CD4-positive, alpha-beta memory T cell (primary cell): ENCODE measurements around the gene MAD1L1. TPM values are rescaled to one million over a fixed set of nuclear protein-coding genes. Genes with fewer than 3 reads are reported as not detected.
"Not testable (repeated sequence)": the region's sequence is repeated elsewhere in the genome, so short reads cannot be mapped to it uniquely, and the experiment has no call there.

Source experiments
- CTCF ChIA-PET: fragments of 350-600 bp; sonication (Branson Sonifier 250); formaldehyde crosslinking; loops from one replicate; lab custom pipeline; 2021; ENCODE audit warnings: inconsistent platforms; ENCODE audit not compliant: partially characterized antibody; lab: Charles Lee
- POLR2A ChIA-PET: fragments of 350-600 bp; sonication (Branson Sonifier 250); formaldehyde crosslinking; loops from one replicate; lab custom pipeline; 2021; ENCODE audit not compliant: partially characterized antibody; lab: Charles Lee
- DNase-seq, 5 donors: peaks; one replicate each; pipeline versions ENCODE4 v3.0.0 to v3.0.0-alpha.2; 2020 to 2022; ENCODE audit warnings: mixed read lengths in 1 of 5
- H3K27ac ChIP-seq: one replicate; pipeline ENCODE4 v1.7.0; 2013; ENCODE audit warnings: low read depth, low read length
- H3K27me3 ChIP-seq: 2 replicates; pipeline ENCODE4 v1.7.0; 2013; ENCODE audit warnings: mild to moderate bottlenecking, low read length, moderate library complexity; ENCODE audit not compliant: insufficient read depth
- H3K36me3 ChIP-seq: 2 replicates; pipeline ENCODE4 v1.7.0; 2013; ENCODE audit warnings: mild to moderate bottlenecking, low read length, moderate library complexity; ENCODE audit not compliant: insufficient read depth
- H3K4me1 ChIP-seq: 2 replicates; pipeline ENCODE4 v1.7.0; 2013; ENCODE audit warnings: mild to moderate bottlenecking, low read length, moderate library complexity; ENCODE audit not compliant: insufficient read depth
- H3K4me3 ChIP-seq, 2 donors: one replicate each; pipeline ENCODE4 v1.7.0; 2013; ENCODE audit warnings: low read length in 2 of 2, mild to moderate bottlenecking in 1 of 2
- H3K9me3 ChIP-seq, 2 donors: one replicate each; pipeline ENCODE4 v1.7.0; 2013; ENCODE audit warnings: low read length in 2 of 2, control low read depth in 1 of 2; ENCODE audit not compliant: control insufficient read depth in 1 of 2
- H3K27ac Mint-ChIP-seq, 7 donors: one replicate each; pipeline ENCODE4 v1.8.0; 2020 to 2021; ENCODE audit warnings: mixed read lengths in 7 of 7, mild to moderate bottlenecking in 6 of 7, inconsistent platforms in 3 of 7, moderate library complexity in 3 of 7
- H3K27me3 Mint-ChIP-seq, 2 donors: one replicate each; pipeline ENCODE4 v1.8.0; 2020 to 2021; ENCODE audit warnings: mixed read lengths in 2 of 2
- H3K36me3 Mint-ChIP-seq, 2 donors: one replicate each; pipeline ENCODE4 v1.8.0; 2020 to 2021; ENCODE audit warnings: mixed read lengths in 2 of 2, inconsistent platforms in 1 of 2, mild to moderate bottlenecking in 1 of 2
- H3K4me1 Mint-ChIP-seq, 4 donors: one replicate each; pipeline ENCODE4 v1.8.0; 2020 to 2021; ENCODE audit warnings: mixed read lengths in 4 of 4, mild to moderate bottlenecking in 1 of 4
- H3K4me3 Mint-ChIP-seq, 8 donors: one replicate each; pipeline ENCODE4 v1.8.0; 2020 to 2021; ENCODE audit warnings: mixed read lengths in 8 of 8, mild to moderate bottlenecking in 7 of 8, moderate library complexity in 6 of 8, inconsistent platforms in 3 of 8
- H3K9me3 Mint-ChIP-seq, 8 donors: one replicate each; pipeline ENCODE4 v1.8.0; 2020 to 2021; ENCODE audit warnings: mixed read lengths in 8 of 8, mild to moderate bottlenecking in 5 of 8, inconsistent platforms in 3 of 8, moderate library complexity in 1 of 8
- intact Hi-C: fragments of 100-400 bp; cut with micrococcal nuclease; formaldehyde crosslinking; loops from one replicate; pipeline ENCODE4 v1.15.1; 2023
- polyA plus RNA-seq, 2 donors: library from polyadenylated mRNA; unstranded; fragments of 300-500 nt; fragmentation: Illumina TruSeq; gene quantifications; one replicate each; pipeline ENCODE4 v1.2.3, GENCODE V29; 2021
- total RNA-seq, 2 experiments: library from RNA; stranded (reverse); gene quantifications; one replicate each; pipeline ENCODE4 v1.2.3, GENCODE V29; 2021

The MAD1L1 gene
- total and polyA plus RNA-seq, 4 experiments from 2014 or later, result 89.9 to 132 (median 110) TPM

DNA sequence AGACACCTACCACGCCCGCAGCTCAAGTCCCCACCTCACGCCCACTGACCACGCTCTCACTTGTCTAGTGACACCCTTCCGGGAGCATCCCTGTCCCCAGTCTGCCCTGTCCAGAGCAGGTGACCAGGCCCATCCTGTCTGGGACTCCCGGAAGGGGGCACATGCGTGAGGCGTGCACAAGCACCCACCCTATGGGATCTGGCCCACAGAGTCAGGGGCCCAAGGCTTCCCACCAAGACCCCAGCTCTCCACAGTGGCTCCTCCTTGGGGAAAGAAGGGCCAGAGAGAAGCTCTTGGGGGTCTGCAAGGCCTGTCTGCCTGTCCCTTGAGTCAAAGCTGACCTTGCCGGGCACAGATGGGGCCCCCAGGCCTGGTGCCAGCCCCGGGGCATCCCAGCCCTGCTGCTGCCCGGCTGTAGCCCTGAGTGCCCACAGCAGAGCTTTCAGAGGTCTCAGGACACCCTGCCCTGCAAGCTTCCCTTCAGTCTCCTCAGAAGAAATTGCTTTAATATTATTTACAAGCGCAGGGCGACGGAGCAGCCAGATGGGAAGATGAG is 367.7 kb downstream of the MAD1L1 start:
- Histone ChIP-seq H3K4me1 (no peaks in the 10 kb centered on the region), H3K4me3 (no peak overlapping the region), H3K36me3 (peaks cover 2% of the 10 kb centered on the region), H3K9me3 (no peaks in the 10 kb centered on the region), H3K27me3 (no peaks in the 10 kb centered on the region), H3K27ac (no peak overlapping the region)
- Mint-ChIP-seq H3K9me3 (no peaks in the 10 kb centered on the region), H3K4me3 (no peak overlapping the region), H3K4me1 (peaks cover 0 to 10% (median 4%) of the 10 kb centered on the region in 4 donors), H3K27me3 (no peaks in the 10 kb centered on the region), H3K36me3 (peaks cover 4 to 7% of the 10 kb centered on the region in 2 donors), H3K27ac (peak overlapping the region in 1 of 7 donors; percentile 75)
- POLR2A ChIA-PET, result no interaction called here
- intact Hi-C loops, result no loop called here
- DNase-seq, result no peak
- CTCF ChIA-PET, result no interaction called here

DNA sequence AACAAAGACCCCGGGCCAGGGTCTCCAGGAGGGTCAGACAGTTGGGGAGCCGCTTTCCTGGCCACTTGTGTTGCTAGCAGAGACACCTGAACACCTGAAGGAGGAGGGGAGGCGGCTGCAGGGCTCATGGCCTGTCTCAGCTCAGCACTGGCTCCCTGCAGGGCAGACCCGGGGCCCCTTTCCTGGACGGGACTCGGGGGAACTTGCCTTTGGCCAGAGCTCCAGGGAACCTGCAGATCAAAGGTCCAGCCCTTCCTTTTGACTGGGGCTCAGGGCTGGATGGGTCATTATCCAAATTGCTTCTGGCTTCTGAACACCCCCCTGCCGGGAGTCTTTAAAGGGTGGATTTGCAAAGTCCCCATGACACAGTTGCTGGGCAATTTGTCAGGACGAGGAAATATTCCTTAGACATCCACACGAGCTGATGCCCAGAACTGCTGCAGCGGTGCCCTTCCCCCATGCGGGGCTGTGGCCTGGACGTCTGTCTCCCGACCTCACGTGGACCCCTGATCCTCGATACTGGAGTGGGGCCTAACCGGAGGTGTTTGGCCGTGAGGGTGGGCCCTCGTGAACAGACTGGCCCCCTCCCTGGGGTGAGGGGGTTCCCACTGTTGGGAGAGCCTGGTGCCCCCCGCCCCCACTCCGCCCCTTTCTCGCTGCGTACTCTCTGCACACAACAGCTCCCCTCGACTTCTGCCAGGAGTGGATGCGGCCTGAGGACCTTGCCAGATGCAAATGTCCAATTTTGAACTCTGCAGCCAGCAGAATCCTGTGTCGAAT is 368.4 kb downstream of the MAD1L1 start:
- no peaks in the 10 kb centered on the region for H3K27me3 Mint-ChIP-seq
- no peaks in the 10 kb centered on the region for H3K9me3 Mint-ChIP-seq
- H3K4me1 Mint-ChIP-seq, result peaks cover 0 to 4% (median 3%) of the 10 kb centered on the region in 4 donors
- CTCF ChIA-PET, result no interaction called here
- no peaks in the 10 kb centered on the region for H3K4me1 ChIP-seq
- H3K36me3 Mint-ChIP-seq, result peaks cover 4 to 5% of the 10 kb centered on the region in 2 donors
- H3K27ac ChIP-seq, result no peak overlapping the region
- peak overlapping the region in 1 of 7 donors; percentile 75 for H3K27ac Mint-ChIP-seq
- peaks cover 2% of the 10 kb centered on the region for H3K36me3 ChIP-seq
- POLR2A ChIA-PET, result no interaction called here
- H3K9me3 ChIP-seq, result no peaks in the 10 kb centered on the region
- no peaks in the 10 kb centered on the region for H3K27me3 ChIP-seq
- no peak overlapping the region for H3K4me3 ChIP-seq
- no peak for DNase-seq
- H3K4me3 Mint-ChIP-seq, result no peak overlapping the region
- intact Hi-C loops, result no loop called here

DNA sequence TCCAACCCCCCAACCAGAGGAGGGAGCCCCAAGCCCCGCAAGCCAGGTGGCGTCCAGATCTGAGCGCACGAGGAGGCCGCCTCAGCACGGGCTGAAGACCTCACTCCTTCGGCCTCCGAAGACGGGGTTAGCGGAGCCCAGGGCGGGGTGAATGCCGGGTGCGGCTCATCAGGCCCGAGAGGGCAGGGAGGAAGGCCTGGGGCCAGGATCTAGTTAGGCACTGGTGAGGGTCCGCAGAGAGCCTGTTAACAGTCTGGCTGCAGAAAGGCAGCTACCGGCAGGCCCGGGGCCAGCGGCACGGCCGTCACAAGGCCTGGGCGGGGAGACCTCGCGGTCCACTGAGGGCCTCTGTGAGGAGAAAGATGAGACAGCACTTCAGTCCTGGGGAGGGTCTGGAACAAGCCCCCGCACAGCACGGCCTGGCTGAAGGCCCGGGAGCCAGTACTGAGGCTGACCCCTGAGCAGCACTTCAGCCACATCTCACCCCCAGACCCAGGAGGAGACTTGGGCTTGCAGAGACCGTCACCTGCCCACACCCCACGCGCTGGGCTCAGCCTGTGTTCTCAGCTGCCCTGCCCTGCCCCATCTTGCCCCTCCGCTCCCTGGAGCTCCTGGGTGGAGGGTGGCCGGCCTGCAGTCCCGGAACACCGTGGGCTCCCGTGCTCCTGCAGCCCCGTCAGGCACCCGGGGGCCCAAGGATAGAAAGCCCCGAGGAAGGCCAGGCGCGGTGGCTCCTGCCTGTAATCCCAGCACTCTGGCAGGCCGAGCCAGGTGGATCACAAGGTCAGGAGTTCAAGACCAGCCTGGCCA is 369.4 kb downstream of the MAD1L1 start:
- no peaks in the 10 kb centered on the region for H3K4me1 ChIP-seq
- H3K27me3 ChIP-seq, result no peaks in the 10 kb centered on the region
- H3K36me3 ChIP-seq, result peaks cover 2% of the 10 kb centered on the region
- H3K4me3 ChIP-seq, result no peak overlapping the region
- CTCF ChIA-PET, result no interaction called here
- peak in 1 of 5 donors; percentile 16 for DNase-seq
- H3K36me3 Mint-ChIP-seq, result peaks cover 4 to 7% of the 10 kb centered on the region in 2 donors
- no peaks in the 10 kb centered on the region for H3K9me3 Mint-ChIP-seq
- H3K4me3 Mint-ChIP-seq, result no peak overlapping the region
- intact Hi-C loops, result no loop called here
- H3K9me3 ChIP-seq, result no peaks in the 10 kb centered on the region
- POLR2A ChIA-PET, result no interaction called here
- no peak overlapping the region for H3K27ac Mint-ChIP-seq
- H3K27me3 Mint-ChIP-seq, result no peaks in the 10 kb centered on the region
- no peak overlapping the region for H3K27ac ChIP-seq
- peaks cover 0 to 4% (median 3%) of the 10 kb centered on the region in 4 donors for H3K4me1 Mint-ChIP-seq

DNA sequence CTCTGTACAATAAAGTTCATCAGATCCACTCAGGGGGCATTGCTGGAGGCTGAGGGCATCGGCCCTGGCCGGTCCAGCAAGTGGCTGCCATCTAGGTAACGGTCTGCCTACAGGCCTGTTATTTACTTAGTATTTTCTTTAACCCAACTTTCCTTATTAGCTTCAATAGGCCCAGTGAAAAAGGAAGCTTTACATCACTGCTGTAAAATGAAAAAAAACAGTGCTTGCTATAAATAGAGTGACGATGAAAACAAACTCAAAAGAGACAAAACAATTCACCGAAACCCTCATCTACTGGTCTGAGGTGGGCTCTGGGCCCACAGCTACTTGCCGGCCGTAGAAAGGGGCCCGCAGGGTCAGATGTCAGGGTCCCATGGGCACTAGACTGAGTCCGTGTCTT is 370.2 kb downstream of the MAD1L1 start:
- Histone ChIP-seq H3K4me1 (no peaks in the 10 kb centered on the region), H3K36me3 (peaks cover 2% of the 10 kb centered on the region), H3K9me3 (no peaks in the 10 kb centered on the region), H3K4me3 (no peak overlapping the region), H3K27ac (no peak overlapping the region), H3K27me3 (no peaks in the 10 kb centered on the region)
- Mint-ChIP-seq H3K9me3 (no peaks in the 10 kb centered on the region), H3K27me3 (no peaks in the 10 kb centered on the region), H3K36me3 (peaks cover 4 to 5% of the 10 kb centered on the region in 2 donors), H3K4me3 (no peak overlapping the region), H3K4me1 (peaks cover 0 to 8% (median 4%) of the 10 kb centered on the region in 4 donors), H3K27ac (peak overlapping the region in 2 of 7 donors; percentile 43 to 61)
- intact Hi-C loops, result no loop called here
- CTCF ChIA-PET, result no interaction called here
- DNase-seq, result no peak
- POLR2A ChIA-PET, result no interaction called here

GRCh38 chr7:1861799-1862458 is 370.8 kb downstream of the MAD1L1 start:
- H3K4me3 Mint-ChIP-seq, result no peak overlapping the region
- H3K27me3 Mint-ChIP-seq, result no peaks in the 10 kb centered on the region
- H3K27me3 ChIP-seq, result no peaks in the 10 kb centered on the region
- ChIA-PET POLR2A (no interaction called here), CTCF (no interaction called here)
- H3K27ac Mint-ChIP-seq, result no peak overlapping the region
- DNase-seq, result peak in 1 of 5 donors; percentile 3
- H3K4me1 ChIP-seq, result no peaks in the 10 kb centered on the region
- peaks cover 0 to 11% (median 4%) of the 10 kb centered on the region in 4 donors for H3K4me1 Mint-ChIP-seq
- peaks cover 2% of the 10 kb centered on the region for H3K36me3 ChIP-seq
- H3K9me3 Mint-ChIP-seq, result no peaks in the 10 kb centered on the region
- H3K36me3 Mint-ChIP-seq, result peaks cover under 1 to 2% of the 10 kb centered on the region in 2 donors
- intact Hi-C loops, result no loop called here
- H3K9me3 ChIP-seq, result no peaks in the 10 kb centered on the region
- H3K4me3 ChIP-seq, result no peak overlapping the region
- no peak overlapping the region for H3K27ac ChIP-seq

DNA sequence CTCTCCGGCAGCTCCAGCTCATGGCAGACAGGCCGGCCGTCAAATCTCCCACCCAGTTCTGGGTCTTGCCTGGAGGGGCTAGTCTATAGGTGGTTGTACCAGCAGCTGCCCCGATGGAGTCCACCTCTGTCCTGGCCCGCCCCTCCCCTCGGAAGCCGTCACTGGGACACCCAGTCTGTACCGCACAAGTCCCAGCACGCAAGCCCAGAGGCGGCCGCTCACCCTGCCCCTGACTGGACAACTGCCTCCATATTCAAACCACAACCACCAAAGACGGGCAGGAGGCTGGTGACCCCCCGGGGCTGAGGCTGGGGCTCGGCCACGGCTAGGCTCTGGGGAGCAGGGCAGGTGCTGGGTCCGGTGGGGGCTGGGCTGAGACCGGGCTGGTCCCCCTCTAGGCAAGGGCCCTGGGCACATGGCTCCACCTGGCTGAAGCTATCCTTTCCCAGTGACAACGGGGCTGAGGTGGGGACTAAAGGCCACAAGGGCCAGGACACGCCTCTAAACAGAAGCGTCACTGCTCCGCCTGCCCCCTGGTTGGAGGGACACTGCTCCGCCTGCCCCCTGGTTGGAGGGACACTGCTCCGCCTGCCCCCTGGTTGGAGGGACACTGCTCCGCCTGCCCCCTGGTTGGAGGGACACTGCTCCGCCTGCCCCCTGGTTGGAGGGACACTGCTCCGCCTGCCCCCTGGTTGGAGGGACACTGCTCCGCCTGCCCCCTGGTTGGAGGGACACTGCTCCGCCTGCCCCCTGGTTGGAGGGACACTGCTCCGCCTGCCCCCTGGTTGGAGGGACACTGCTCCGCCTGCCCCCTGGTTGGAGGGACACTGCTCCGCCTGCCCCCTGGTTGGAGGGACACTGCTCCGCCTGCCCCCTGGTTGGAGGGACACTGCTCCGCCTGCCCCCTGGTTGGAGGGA is 371.6 kb downstream of the MAD1L1 start:
- H3K27ac Mint-ChIP-seq, H3K36me3 Mint-ChIP-seq, intact Hi-C loops, POLR2A ChIA-PET, H3K4me3 ChIP-seq, H3K27ac ChIP-seq, H3K27me3 ChIP-seq, H3K9me3 Mint-ChIP-seq, H3K4me3 Mint-ChIP-seq, CTCF ChIA-PET, H3K9me3 ChIP-seq, H3K27me3 Mint-ChIP-seq, H3K4me1 ChIP-seq, H3K36me3 ChIP-seq: not testable (repeated sequence)
- H3K4me1 Mint-ChIP-seq, result peaks cover 0 to 15% (median 3%) of the 10 kb centered on the region in 4 donors
- peak in 1 of 5 donors; percentile 22 for DNase-seq
